ENCODE data around the gene BCLAF1.

GRCh38 chr6:136309729-136310311, 20.2 kb upstream of the BCLAF1 start:
- TF ChIP-seq CTCF (IDR thresholded peaks at IDR 0.05; ENCODE audit: low read length) (no peak), EZH2 (optimal IDR thresholded peaks at IDR 0.05; ENCODE audit: low read depth, low read length) (no peak)

Data from MM.1S (cell line).